ENCODE data around the gene DOCK6.

DNA sequence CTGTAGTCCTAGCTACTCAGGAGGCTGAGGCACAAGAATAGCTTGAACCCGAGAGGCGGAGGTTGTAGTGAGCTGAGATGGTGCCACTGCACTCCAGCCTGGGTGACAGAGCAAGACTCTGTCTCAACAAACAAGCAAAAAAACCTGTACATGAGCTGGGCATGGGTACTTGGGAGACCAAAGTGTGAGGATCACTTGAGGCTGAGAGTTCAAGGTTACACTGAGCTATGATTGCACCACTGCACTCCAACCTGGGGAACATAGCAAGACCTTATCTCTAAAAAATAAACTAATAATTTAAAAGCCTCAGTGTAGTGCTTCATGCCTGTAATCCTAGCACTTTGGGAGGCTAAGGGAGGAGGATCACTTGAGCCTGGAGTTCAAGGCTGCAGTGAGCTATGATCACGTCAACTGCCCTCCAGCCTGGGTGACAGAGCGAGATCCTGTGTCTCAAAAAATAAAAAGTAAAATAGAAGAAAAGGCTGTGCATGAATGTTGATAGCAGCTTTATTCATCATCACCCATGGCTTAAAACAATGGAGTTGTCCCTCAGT lies 12.3 kb upstream of the DOCK6 start:
- TF ChIP-seq, protein P1, sequence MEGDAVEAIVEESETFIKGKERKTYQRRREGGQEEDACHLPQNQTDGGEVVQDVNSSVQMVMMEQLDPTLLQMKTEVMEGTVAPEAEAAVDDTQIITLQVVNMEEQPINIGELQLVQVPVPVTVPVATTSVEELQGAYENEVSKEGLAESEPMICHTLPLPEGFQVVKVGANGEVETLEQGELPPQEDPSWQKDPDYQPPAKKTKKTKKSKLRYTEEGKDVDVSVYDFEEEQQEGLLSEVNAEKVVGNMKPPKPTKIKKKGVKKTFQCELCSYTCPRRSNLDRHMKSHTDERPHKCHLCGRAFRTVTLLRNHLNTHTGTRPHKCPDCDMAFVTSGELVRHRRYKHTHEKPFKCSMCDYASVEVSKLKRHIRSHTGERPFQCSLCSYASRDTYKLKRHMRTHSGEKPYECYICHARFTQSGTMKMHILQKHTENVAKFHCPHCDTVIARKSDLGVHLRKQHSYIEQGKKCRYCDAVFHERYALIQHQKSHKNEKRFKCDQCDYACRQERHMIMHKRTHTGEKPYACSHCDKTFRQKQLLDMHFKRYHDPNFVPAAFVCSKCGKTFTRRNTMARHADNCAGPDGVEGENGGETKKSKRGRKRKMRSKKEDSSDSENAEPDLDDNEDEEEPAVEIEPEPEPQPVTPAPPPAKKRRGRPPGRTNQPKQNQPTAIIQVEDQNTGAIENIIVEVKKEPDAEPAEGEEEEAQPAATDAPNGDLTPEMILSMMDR (IDR thresholded peaks at IDR 0.05) = no peak
- TF ChIP-seq SIN3A (IDR thresholded peaks at IDR 0.05; ENCODE audit: borderline replicate concordance, insufficient read depth, low read depth, low read length) = no peak
- TF ChIP-seq, protein P2, sequence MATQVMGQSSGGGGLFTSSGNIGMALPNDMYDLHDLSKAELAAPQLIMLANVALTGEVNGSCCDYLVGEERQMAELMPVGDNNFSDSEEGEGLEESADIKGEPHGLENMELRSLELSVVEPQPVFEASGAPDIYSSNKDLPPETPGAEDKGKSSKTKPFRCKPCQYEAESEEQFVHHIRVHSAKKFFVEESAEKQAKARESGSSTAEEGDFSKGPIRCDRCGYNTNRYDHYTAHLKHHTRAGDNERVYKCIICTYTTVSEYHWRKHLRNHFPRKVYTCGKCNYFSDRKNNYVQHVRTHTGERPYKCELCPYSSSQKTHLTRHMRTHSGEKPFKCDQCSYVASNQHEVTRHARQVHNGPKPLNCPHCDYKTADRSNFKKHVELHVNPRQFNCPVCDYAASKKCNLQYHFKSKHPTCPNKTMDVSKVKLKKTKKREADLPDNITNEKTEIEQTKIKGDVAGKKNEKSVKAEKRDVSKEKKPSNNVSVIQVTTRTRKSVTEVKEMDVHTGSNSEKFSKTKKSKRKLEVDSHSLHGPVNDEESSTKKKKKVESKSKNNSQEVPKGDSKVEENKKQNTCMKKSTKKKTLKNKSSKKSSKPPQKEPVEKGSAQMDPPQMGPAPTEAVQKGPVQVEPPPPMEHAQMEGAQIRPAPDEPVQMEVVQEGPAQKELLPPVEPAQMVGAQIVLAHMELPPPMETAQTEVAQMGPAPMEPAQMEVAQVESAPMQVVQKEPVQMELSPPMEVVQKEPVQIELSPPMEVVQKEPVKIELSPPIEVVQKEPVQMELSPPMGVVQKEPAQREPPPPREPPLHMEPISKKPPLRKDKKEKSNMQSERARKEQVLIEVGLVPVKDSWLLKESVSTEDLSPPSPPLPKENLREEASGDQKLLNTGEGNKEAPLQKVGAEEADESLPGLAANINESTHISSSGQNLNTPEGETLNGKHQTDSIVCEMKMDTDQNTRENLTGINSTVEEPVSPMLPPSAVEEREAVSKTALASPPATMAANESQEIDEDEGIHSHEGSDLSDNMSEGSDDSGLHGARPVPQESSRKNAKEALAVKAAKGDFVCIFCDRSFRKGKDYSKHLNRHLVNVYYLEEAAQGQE (IDR thresholded peaks at IDR 0.05; ENCODE audit: insufficient read depth in 1 of 2, low read depth in 2 of 2, low read length in 1 of 2) = no peak
- no peak for TF ChIP-seq POLR2AphosphoS5 (IDR thresholded peaks at IDR 0.05; ENCODE audit: low read depth, low read length)
- no peak for TF ChIP-seq TCF7L2 (IDR thresholded peaks at IDR 0.05; ENCODE audit: low read depth, low read length)
